DMS 273 (cell line): ENCODE measurements around the gene ATG5.
"Not testable (repeated sequence)": the region's sequence is repeated elsewhere in the genome, so short reads cannot be mapped to it uniquely, and the experiment has no call there.

Experiments used
- DNase-seq: peaks from one replicate; lab custom pipeline; 2025; ENCODE audit not compliant: unreplicated experiment; lab: John Stamatoyannopoulos, UW

Gene ATG5

GRCh38 chr6:106315765-106316374 lies 9.7 kb downstream of the ATG5 start:
- peak; percentile 46 for DNase-seq

GRCh38 chr6:106309766-106310373 lies 15.7 kb downstream of the ATG5 start:
- no peak for DNase-seq

GRCh38 chr6:106308985-106309384 lies 16.6 kb downstream of the ATG5 start:
- no peak for DNase-seq

- no peak for DNase-seq
Measured at GRCh38 chr6:106305740-106306139, 19.8 kb downstream of the ATG5 start.

- peak; percentile 44 for DNase-seq
Measured at GRCh38 chr6:106300944-106301343, 24.6 kb downstream of the ATG5 start.

GRCh38 chr6:106300020-106300780 lies 25.4 kb downstream of the ATG5 start:
- no peak for DNase-seq

GRCh38 chr6:106293116-106293515 lies 32.4 kb downstream of the ATG5 start:
- no peak for DNase-seq

GRCh38 chr6:106290954-106291353 lies 34.6 kb downstream of the ATG5 start:
- DNase-seq, result no peak

GRCh38 chr6:106290032-106290431 lies 35.5 kb downstream of the ATG5 start:
- no peak for DNase-seq

- DNase-seq, result no peak
Measured at GRCh38 chr6:106287215-106287614, 38.3 kb downstream of the ATG5 start.

GRCh38 chr6:106286746-106287145 lies 38.8 kb downstream of the ATG5 start:
- no peak for DNase-seq

- no peak for DNase-seq
Measured at GRCh38 chr6:106283481-106283880, 42.1 kb downstream of the ATG5 start.

- no peak for DNase-seq
Measured at GRCh38 chr6:106281661-106282060, 43.9 kb downstream of the ATG5 start.

GRCh38 chr6:106281088-106281487 lies 44.5 kb downstream of the ATG5 start:
- no peak for DNase-seq

- no peak for DNase-seq
Measured at GRCh38 chr6:106279179-106279578, 46.4 kb downstream of the ATG5 start.

- DNase-seq, result no peak
Measured at GRCh38 chr6:106275692-106276091, 49.9 kb downstream of the ATG5 start.

- no peak for DNase-seq
Measured at GRCh38 chr6:106273087-106273486, 52.5 kb downstream of the ATG5 start.

GRCh38 chr6:106272287-106272686 lies 53.3 kb downstream of the ATG5 start:
- no peak for DNase-seq

- DNase-seq, result no peak
Measured at GRCh38 chr6:106270414-106270813, 55.1 kb downstream of the ATG5 start.

- DNase-seq, result not testable (repeated sequence)
Measured at GRCh38 chr6:106269268-106269919, 56.2 kb downstream of the ATG5 start.

GRCh38 chr6:106268500-106268899 lies 57.1 kb downstream of the ATG5 start:
- not testable (repeated sequence) for DNase-seq

GRCh38 chr6:106264433-106264832 lies 61.1 kb downstream of the ATG5 start:
- not testable (repeated sequence) for DNase-seq
